ENCODE data around the gene SCMH1. TPM values are rescaled to one million over a fixed set of nuclear protein-coding genes. Genes with fewer than 3 reads are reported as not detected.

The SCMH1 gene
- total RNA-seq, 1 experiment from 2014 or later, result 18.0 TPM

Other genes starting within 250 kb of the SCMH1 start
- gene SLFNL1, start 220.6 kb downstream of the SCMH1 start, total RNA-seq (2014; rRNA removed; shearing (Covaris generic)), result 0.02 and 0.17 TPM in 2 replicates
- gene FOXO6, start 119.1 kb upstream of the SCMH1 start, total RNA-seq (2014; rRNA removed; shearing (Covaris generic)), result 0.47 and 1.0 TPM in 2 replicates
- gene EDN2, start 242.4 kb upstream of the SCMH1 start, total RNA-seq (2014; rRNA removed; shearing (Covaris generic)), result 1.3 and 2.6 TPM in 2 replicates